DND-41 (cell line): ENCODE data around the gene RNF32.
"Not testable (repeated sequence)": the region's sequence is repeated elsewhere in the genome, so short reads cannot be mapped to it uniquely, and the experiment has no call there.

Source experiments
- EZH2 ChIP-seq: IDR thresholded peaks from 3 replicates; pipeline ENCODE4 v1.6.1; 2012; ENCODE audit warnings: borderline replicate concordance, low read depth, mild to moderate bottlenecking, moderate library complexity, low read length, inconsistent platforms; ENCODE audit not compliant: severe bottlenecking
- TF ChIP-seq, protein P1 (sequence below): IDR thresholded peaks from 2 replicates; pipeline ENCODE4 v1.5.1; 2012; ENCODE audit warnings: borderline replicate concordance, low read length, moderate library complexity, mild to moderate bottlenecking; ENCODE audit not compliant: poor library complexity, severe bottlenecking; ENCODE audit errors: extremely low read depth

DNA sequence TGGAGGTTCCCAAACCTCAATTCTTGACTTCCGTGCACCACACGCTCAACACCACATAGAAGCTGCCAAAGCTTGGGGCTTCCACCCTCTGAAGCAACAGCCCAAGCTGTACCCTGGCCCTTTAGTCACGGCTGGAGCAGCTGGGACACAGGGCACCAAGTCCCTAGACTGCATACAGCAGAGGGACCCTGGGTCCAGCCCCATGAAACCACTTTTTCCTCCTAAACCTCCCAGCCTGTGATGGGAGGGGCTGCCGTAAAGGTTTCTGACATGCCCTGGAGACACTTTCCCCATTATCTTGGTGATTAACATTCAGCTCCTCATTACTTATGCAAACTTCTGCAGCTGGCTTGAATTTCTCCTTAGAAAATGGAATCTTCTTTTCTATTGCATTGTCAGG lies 57.9 kb downstream of the RNF32 start:
- TF ChIP-seq, protein P1, sequence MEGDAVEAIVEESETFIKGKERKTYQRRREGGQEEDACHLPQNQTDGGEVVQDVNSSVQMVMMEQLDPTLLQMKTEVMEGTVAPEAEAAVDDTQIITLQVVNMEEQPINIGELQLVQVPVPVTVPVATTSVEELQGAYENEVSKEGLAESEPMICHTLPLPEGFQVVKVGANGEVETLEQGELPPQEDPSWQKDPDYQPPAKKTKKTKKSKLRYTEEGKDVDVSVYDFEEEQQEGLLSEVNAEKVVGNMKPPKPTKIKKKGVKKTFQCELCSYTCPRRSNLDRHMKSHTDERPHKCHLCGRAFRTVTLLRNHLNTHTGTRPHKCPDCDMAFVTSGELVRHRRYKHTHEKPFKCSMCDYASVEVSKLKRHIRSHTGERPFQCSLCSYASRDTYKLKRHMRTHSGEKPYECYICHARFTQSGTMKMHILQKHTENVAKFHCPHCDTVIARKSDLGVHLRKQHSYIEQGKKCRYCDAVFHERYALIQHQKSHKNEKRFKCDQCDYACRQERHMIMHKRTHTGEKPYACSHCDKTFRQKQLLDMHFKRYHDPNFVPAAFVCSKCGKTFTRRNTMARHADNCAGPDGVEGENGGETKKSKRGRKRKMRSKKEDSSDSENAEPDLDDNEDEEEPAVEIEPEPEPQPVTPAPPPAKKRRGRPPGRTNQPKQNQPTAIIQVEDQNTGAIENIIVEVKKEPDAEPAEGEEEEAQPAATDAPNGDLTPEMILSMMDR, result not testable (repeated sequence)
- TF ChIP-seq EZH2, result not testable (repeated sequence)
